Common myeloid progenitor, CD34-positive (primary cell): ENCODE measurements around the gene IGF1R.
"Not testable (repeated sequence)": the region's sequence is repeated elsewhere in the genome, so short reads cannot be mapped to it uniquely, and the experiment has no call there.

Experiments
- CTCF ChIA-PET: fragments of 350-600 bp; sonication (Branson Sonifier 250); formaldehyde crosslinking; loops from one replicate; lab custom pipeline; 2021; ENCODE audit warnings: antibody characterized with exemption; lab: Charles Lee
- POLR2A ChIA-PET: fragments of 350-600 bp; sonication (Branson Sonifier 250); formaldehyde crosslinking; loops from one replicate; lab custom pipeline; 2021; ENCODE audit warnings: antibody characterized with exemption; lab: Charles Lee
- DNase-seq, 3 donors: peaks; one replicate each; pipeline versions ENCODE4 v3.0.0 to v3.0.0-alpha.2; 2013
- H3K27ac ChIP-seq, 2 experiments: 1 replicate in 1 of 2; 2 replicates in 1 of 2; pipeline ENCODE4 v1.7.0; 2013; ENCODE audit warnings: inconsistent platforms in 2 of 2, low read length in 2 of 2, mild to moderate bottlenecking in 2 of 2, low read depth in 1 of 2, moderate library complexity in 1 of 2; ENCODE audit not compliant: severe bottlenecking in 2 of 2, insufficient read depth in 1 of 2, poor library complexity in 1 of 2
- H3K27me3 ChIP-seq, 5 experiments: replicated peaks in 2 of 5; 1 replicate in 3 of 5; 2 replicates in 2 of 5; pipeline versions ENCODE4 v1.6.1 to v1.7.0; 2013; ENCODE audit warnings: low read length in 4 of 5, mild to moderate bottlenecking in 2 of 5, moderate library complexity in 2 of 5, inconsistent platforms in 1 of 5; ENCODE audit not compliant: insufficient read depth in 5 of 5, control insufficient read depth in 4 of 5
- H3K36me3 ChIP-seq, 4 experiments: 1 replicate in 2 of 4; 2 replicates in 2 of 4; pipeline versions ENCODE4 v1.6.1 to v1.7.0; 2013; ENCODE audit warnings: low read length in 3 of 4, control low read depth in 1 of 4, mild to moderate bottlenecking in 1 of 4; ENCODE audit not compliant: control insufficient read depth in 4 of 4, insufficient read depth in 4 of 4
- H3K4me1 ChIP-seq, 4 experiments: 1 replicate in 3 of 4; 2 replicates in 1 of 4; pipeline versions ENCODE4 v1.6.1 to v1.7.1; 2013; ENCODE audit warnings: low read length in 3 of 4, mild to moderate bottlenecking in 3 of 4, control low read depth in 1 of 4, inconsistent platforms in 1 of 4, moderate library complexity in 1 of 4; ENCODE audit not compliant: control insufficient read depth in 4 of 4, insufficient read depth in 4 of 4; ENCODE audit errors: control extremely low read depth in 1 of 4
- H3K4me3 ChIP-seq, 7 experiments: 1 replicate in 4 of 7; 2 replicates in 3 of 7; pipeline versions ENCODE4 v1.5.1 to v1.7.0; 2013; ENCODE audit warnings: mild to moderate bottlenecking in 7 of 7, low read length in 6 of 7, moderate library complexity in 6 of 7, inconsistent platforms in 2 of 7, low read depth in 2 of 7, control low read depth in 1 of 7; ENCODE audit not compliant: insufficient read depth in 4 of 7, control insufficient read depth in 1 of 7; ENCODE audit errors: extremely low read depth in 1 of 7
- H3K9me3 ChIP-seq, 5 experiments: 1 replicate in 4 of 5; 2 replicates in 1 of 5; pipeline versions ENCODE4 v1.6.1 to v1.7.1; 2013; ENCODE audit warnings: low read length in 4 of 5, mild to moderate bottlenecking in 2 of 5, inconsistent platforms in 1 of 5, low read depth in 1 of 5, moderate library complexity in 1 of 5; ENCODE audit not compliant: control insufficient read depth in 4 of 5, insufficient read depth in 2 of 5; ENCODE audit errors: control extremely low read depth in 1 of 5
- WGBS: methylation state at CpG from one replicate; pipeline ENCODE4 v1.1.5; 2013; ENCODE audit not compliant: insufficient coverage; 5-methylcytosine and 5-hydroxymethylcytosine counted together

Gene IGF1R

DNA sequence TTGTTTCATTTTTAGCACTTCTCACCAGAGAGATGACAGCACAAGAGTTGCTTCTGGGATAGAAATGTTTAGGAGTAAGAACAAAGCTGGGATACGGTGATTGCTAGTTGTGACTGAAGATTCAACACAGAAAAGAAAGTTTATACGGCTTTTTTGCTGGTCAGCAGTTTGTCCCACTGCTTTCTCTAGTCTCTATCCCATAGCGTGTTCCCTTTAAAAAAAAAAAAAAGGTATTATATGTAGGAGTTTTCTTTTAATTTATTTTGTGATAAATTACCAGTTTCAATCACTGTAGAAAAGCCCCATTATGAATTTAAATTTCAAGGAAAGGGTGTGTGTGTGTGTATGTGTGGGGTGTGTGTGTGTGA lies 311.3 kb downstream of the IGF1R start:
- Histone ChIP-seq H3K36me3 (peaks cover 32 to 66% (median 48%) of the 10 kb centered on the region in 4 experiments), H3K4me1 (peaks cover 0 to 31% (median 25%) of the 10 kb centered on the region in 4 experiments), H3K27me3 (no peaks in the 10 kb centered on the region), H3K27ac (no peak overlapping the region), H3K4me3 (no peak overlapping the region), H3K9me3 (peaks cover 0 to 19% (median 11%) of the 10 kb centered on the region in 5 experiments)
- no peak for DNase-seq
- no CpG with 5 or more reads among the region's 3 CpGs for WGBS
- ChIA-PET CTCF (no interaction called here), POLR2A (no interaction called here)

DNA sequence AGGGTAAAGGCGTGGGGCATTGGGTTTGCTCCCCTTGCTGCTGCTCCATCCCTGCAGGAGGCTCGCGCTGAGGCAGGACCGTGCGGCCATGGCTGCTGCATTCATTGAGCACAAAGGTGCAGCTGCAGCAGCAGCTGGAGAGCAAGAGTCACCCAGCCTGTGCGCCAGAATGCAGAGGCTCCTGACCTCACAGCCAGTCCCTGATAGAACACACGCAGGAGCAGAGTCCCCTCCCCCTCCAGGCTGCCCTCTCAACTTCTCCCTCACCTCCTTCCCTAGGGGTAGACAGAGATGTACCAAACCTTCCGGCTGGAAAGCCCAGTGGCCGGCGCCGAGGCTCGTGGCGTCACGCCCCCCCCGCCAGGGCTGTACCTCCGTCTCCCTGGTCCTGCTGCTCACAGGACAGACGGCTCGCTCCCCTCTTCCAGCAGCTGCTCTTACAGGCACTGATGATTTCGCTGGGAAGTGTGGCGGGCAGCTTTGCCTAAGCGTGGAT lies 312.3 kb downstream of the IGF1R start:
- no peak for DNase-seq
- peaks cover 0 to 23% (median 20%) of the 10 kb centered on the region in 4 experiments for H3K4me1 ChIP-seq
- ChIA-PET CTCF (interaction anchor here (1.5 kb wide), 1 partner anchor 14 kb away, joined by 3 read pairs; no protein-coding TSS in a partner anchor), POLR2A (no interaction called here)
- H3K27ac ChIP-seq = no peak overlapping the region
- peaks cover 0 to 21% (median 11%) of the 10 kb centered on the region in 5 experiments for H3K9me3 ChIP-seq
- H3K27me3 ChIP-seq = no peaks in the 10 kb centered on the region
- H3K36me3 ChIP-seq = peaks cover 32 to 63% (median 48%) of the 10 kb centered on the region in 4 experiments
- H3K4me3 ChIP-seq = no peak overlapping the region
- 96% methylated on average over 21 of the region's 21 CpGs for WGBS

DNA sequence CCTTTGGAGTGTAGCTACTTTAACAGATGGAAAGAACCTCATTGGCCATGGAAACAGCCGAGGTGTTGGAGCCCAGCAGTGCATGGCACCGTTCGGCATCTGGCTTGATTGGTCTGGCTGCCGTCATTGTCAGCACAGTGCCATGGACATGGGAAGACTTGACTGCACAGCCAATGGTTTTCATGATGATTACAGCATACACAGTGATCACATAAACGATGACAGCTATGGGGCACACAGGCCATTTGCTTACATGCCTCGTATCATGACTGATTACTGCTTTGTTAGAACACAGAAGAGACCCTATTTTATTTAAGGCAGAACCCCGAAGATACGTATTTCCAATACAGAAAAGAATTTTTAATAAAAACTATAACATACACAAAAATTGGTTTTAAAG lies 315.1 kb downstream of the IGF1R start:
- Histone ChIP-seq H3K4me3 (no peak overlapping the region), H3K9me3 (peaks cover 0 to 21% (median 11%) of the 10 kb centered on the region in 5 experiments), H3K27me3 (no peaks in the 10 kb centered on the region), H3K27ac (no peak overlapping the region), H3K36me3 (peaks cover 26 to 48% (median 36%) of the 10 kb centered on the region in 4 experiments), H3K4me1 (no peaks in the 10 kb centered on the region)
- 97% methylated on average over 8 of the region's 8 CpGs for WGBS
- ChIA-PET POLR2A (no interaction called here), CTCF (no interaction called here)
- DNase-seq = no peak

DNA sequence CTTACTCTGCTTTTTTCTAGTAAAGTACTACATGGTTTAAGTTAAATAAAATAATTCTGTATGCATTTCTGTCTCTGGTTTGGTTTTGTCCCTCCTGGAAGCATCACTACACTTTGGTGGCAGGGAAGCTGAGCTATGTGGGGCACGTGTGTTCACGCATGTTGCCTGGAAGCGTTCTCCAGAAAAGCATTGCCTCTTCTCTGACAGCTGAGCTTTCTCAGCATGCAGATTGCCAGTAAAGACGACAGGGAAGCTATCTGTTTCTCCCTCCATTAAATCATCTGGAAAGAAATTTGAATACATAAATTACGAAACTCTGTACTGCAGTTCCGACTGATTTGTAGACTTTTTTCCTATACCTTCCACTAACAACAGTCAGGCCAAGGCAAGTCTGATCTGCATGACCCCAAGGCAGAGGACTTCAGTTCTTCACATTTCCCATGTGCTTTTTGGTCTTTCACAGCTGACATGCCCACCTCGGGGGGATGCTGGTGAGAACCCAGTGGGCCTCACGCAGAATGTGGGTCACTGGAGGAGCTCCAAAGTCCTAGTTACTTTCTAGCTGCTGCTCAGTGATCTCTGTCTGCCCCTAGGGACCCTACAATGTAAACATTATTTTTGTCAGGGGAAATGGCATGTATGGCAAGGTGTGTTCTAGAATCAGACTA lies 316.3 kb downstream of the IGF1R start:
- WGBS = 97% methylated on average over 8 of the region's 8 CpGs

DNA sequence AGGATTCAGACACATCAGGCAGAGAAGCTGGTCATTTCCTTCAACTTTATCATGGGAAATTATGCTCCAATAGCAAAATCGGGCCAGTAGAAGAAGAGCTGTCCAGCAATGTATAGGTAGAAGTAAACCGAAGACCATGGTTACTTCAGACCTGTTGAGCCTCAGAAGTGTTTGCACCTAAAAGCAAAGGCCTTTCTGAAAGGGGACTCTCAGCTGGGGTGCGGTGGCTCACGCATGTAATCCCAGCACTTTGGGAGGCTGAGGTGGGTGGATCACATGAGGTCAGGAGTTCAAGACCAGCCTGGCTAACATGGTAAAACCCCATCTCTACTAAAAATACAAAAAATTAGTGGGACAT lies 316.8 kb downstream of the IGF1R start:
- peaks cover 0 to 21% (median 11%) of the 10 kb centered on the region in 5 experiments for H3K9me3 ChIP-seq
- H3K27ac ChIP-seq, DNase-seq, H3K27me3 ChIP-seq, H3K4me3 ChIP-seq, POLR2A ChIA-PET, H3K4me1 ChIP-seq: not testable (repeated sequence)
- CTCF ChIA-PET = interaction anchor here (0.5 kb wide), 1 partner anchor 246 kb away, joined by 3 read pairs; no protein-coding TSS in a partner anchor
- WGBS = 96% methylated on average over 2 of the region's 4 CpGs
- H3K36me3 ChIP-seq = peaks cover 26 to 34% (median 29%) of the 10 kb centered on the region in 4 experiments

More for the DNA sequence above, 316.3 kb downstream of the IGF1R start:
- H3K9me3 ChIP-seq = peaks cover 0 to 21% (median 11%) of the 10 kb centered on the region in 5 experiments
- ChIA-PET POLR2A (no interaction called here), CTCF (no interaction called here)
- no peaks in the 10 kb centered on the region for H3K4me1 ChIP-seq
- H3K36me3 ChIP-seq = peaks cover 26 to 37% (median 30%) of the 10 kb centered on the region in 4 experiments
- no peak for DNase-seq
- H3K27me3 ChIP-seq = no peaks in the 10 kb centered on the region
- H3K4me3 ChIP-seq = no peak overlapping the region
- no peak overlapping the region for H3K27ac ChIP-seq

DNA sequence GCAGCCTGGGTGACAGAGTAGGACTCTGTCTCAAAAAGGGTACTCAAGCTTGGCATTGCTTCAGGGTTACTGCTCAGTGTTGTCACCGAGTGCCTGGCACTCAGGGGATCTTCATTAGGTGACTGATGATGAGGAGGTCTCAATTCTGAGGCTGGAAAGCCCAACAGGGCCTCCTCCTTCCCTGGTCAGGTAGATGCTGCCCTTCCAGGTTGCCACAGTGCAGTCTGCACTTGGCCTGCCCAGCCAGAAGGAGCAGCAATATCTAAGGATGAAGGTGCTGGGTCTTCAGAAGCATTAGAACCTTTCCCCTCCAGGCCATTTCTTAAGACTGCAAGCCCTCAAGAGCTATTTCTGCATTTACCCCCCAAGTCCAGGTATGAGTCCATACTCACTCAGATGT lies 317.3 kb downstream of the IGF1R start:
- WGBS = 100% methylated on average over 1 of the region's 1 CpG
- Histone ChIP-seq H3K4me1 (no peaks in the 10 kb centered on the region), H3K9me3 (peaks cover 0 to 21% (median 11%) of the 10 kb centered on the region in 5 experiments), H3K27me3 (no peaks in the 10 kb centered on the region), H3K36me3 (peaks cover 21 to 29% (median 26%) of the 10 kb centered on the region in 4 experiments), H3K27ac (no peak overlapping the region), H3K4me3 (no peak overlapping the region)
- CTCF ChIA-PET = interaction anchor here (0.5 to 0.9 kb wide), 2 partner anchors 91 to 247 kb away, joined by 3 read pairs; no protein-coding TSS in a partner anchor
- DNase-seq = no peak
- POLR2A ChIA-PET = no interaction called here
